HepG2 (cell line): Measurements from ENCODE around the gene RBM8A. TPM values are rescaled to one million over a fixed set of nuclear protein-coding genes. Genes with fewer than 3 reads are reported as not detected.

Source experiments
- CENPT ChIP-seq: sonication (generic); formaldehyde crosslinking; IDR thresholded peaks from 2 replicates; pipeline ENCODE4 v1.8.0; 2022; ENCODE audit warnings: low read depth, mild to moderate bottlenecking, moderate library complexity, missing genetic modification reagents
- JDP2 ChIP-seq: sonication (generic); formaldehyde crosslinking; IDR thresholded peaks from 2 replicates; pipeline ENCODE4 v1.8.1; 2022; ENCODE audit warnings: missing genetic modification reagents, borderline replicate concordance
- KDM5A ChIP-seq: fragments of 200-600 bp; sonication (generic); IDR thresholded peaks from 2 replicates; pipeline ENCODE4 v1.7.0; 2018; ENCODE audit warnings: antibody characterized with exemption, mild to moderate bottlenecking, low read length, borderline replicate concordance
- MEIS2 ChIP-seq: sonication (generic); formaldehyde crosslinking; IDR thresholded peaks from 2 replicates; pipeline ENCODE4 v1.9.0; 2021; ENCODE audit warnings: mild to moderate bottlenecking, missing genetic modification reagents
- PCBP2 ChIP-seq: fragments of 200-400 bp; formaldehyde crosslinking; optimal IDR thresholded peaks from 2 replicates; pipeline ENCODE3; 2018; ENCODE audit warnings: low read length, low read depth; ENCODE audit not compliant: poor library complexity, severe bottlenecking
- PHF8 ChIP-seq: sonication (generic); formaldehyde crosslinking; IDR thresholded peaks from 2 replicates; pipeline ENCODE4 v1.5.0; 2020; ENCODE audit warnings: missing genetic modification reagents
- SCMH1 ChIP-seq: sonication (generic); formaldehyde crosslinking; IDR thresholded peaks from 2 replicates; pipeline ENCODE4 v1.9.0; 2021; ENCODE audit warnings: missing genetic modification reagents, mild to moderate bottlenecking, borderline replicate concordance
- SSRP1 ChIP-seq: IDR thresholded peaks from 2 replicates; pipeline ENCODE4 v1.6.1; 2016; ENCODE audit warnings: control low read depth
- ZFX ChIP-seq: sonication (generic); formaldehyde crosslinking; IDR thresholded peaks from 2 replicates; pipeline ENCODE4 v1.4.0; 2020; ENCODE audit warnings: mild to moderate bottlenecking, low read depth, missing genetic modification reagents, moderate library complexity
- ZNF260 ChIP-seq: sonication (generic); formaldehyde crosslinking; IDR thresholded peaks from 2 replicates; pipeline ENCODE4 v1.4.0; 2020; ENCODE audit warnings: missing genetic modification reagents, low read depth, mild to moderate bottlenecking, borderline replicate concordance
- ZNF30 ChIP-seq: sonication (generic); formaldehyde crosslinking; IDR thresholded peaks from 2 replicates; pipeline ENCODE4 v1.5.0; 2020; ENCODE audit warnings: mild to moderate bottlenecking, missing genetic modification reagents
- ZNF678 ChIP-seq: sonication (generic); formaldehyde crosslinking; IDR thresholded peaks from 2 replicates; pipeline ENCODE4 v1.4.0; 2020; ENCODE audit warnings: mild to moderate bottlenecking, missing genetic modification reagents
- ZNF792 ChIP-seq: IDR thresholded peaks from 2 replicates; pipeline ENCODE4 v1.6.1; 2016
- ZSCAN12 ChIP-seq: sonication (generic); formaldehyde crosslinking; IDR thresholded peaks from 2 replicates; pipeline ENCODE4 v1.9.0; 2021; ENCODE audit warnings: mild to moderate bottlenecking, missing genetic modification reagents
- ZSCAN9 ChIP-seq: IDR thresholded peaks from 2 replicates; pipeline ENCODE4 v1.6.1; 2016; ENCODE audit warnings: borderline replicate concordance
- polyA plus RNA-seq, 8 experiments: library from polyadenylated mRNA; depleted of rRNA in 3 of 8; stranded (reverse) in 7 of 8; unstranded in 1 of 8; fragments of >200 nt; fragmentation: Illumina TruSeq in 4 of 8; extraction: Trizol in 4 of 8; gene quantifications; 2 replicates each; pipeline versions ENCODE4 v1.2.1 to v1.2.3, GENCODE V29; 2011 to 2016; ENCODE audit warnings: low read depth in 4 of 8, missing spikeins in 1 of 8, mixed read lengths in 1 of 8; ENCODE audit not compliant: insufficient read depth in 1 of 8
- total RNA-seq, 5 experiments: library from RNA; depleted of rRNA; stranded (reverse); fragments of >200 nt; fragmentation: Illumina TruSeq; extraction: Trizol; gene quantifications; 2 replicates each; pipeline ENCODE4 v1.2.3, GENCODE V29; 2016; ENCODE audit warnings: low read depth in 1 of 5
- TF ChIP-seq, protein P1 (sequence below): IDR thresholded peaks from 2 replicates; pipeline ENCODE4 v1.6.1; 2016; ENCODE audit warnings: low read depth, control low read depth
- TF ChIP-seq, protein P2 (sequence below): sonication (generic); formaldehyde crosslinking; conservative IDR thresholded peaks from 2 replicates; pipeline ENCODE4 v1.8.1; 2023; ENCODE audit warnings: missing genetic modification reagents
- TF ChIP-seq, protein P3 (sequence below): sonication (generic); formaldehyde crosslinking; IDR thresholded peaks from 2 replicates; pipeline ENCODE4 v1.5.0; 2020; ENCODE audit warnings: mild to moderate bottlenecking, missing genetic modification reagents, borderline replicate concordance
- TF ChIP-seq, protein P4 (sequence below): sonication (generic); formaldehyde crosslinking; IDR thresholded peaks from 2 replicates; pipeline ENCODE4 v1.8.1; 2023; ENCODE audit warnings: mild to moderate bottlenecking, inconsistent platforms, moderate library complexity, missing genetic modification reagents, borderline replicate concordance
- TF ChIP-seq, protein P5 (sequence below): sonication (generic); formaldehyde crosslinking; IDR thresholded peaks from 2 replicates; pipeline ENCODE4 v1.5.0; 2020; ENCODE audit warnings: missing genetic modification reagents, mild to moderate bottlenecking, borderline replicate concordance
- TF ChIP-seq, protein P6 (sequence below): sonication (generic); formaldehyde crosslinking; IDR thresholded peaks from 2 replicates; pipeline ENCODE4 v1.4.0; 2020; ENCODE audit warnings: missing genetic modification reagents

RBM8A gene
- total and polyA plus RNA-seq, 2 of the 13 experiments (the other 11 are each of a cell fraction or from before 2014, with no cell fraction given) = 106 to 162 TPM

DNA sequence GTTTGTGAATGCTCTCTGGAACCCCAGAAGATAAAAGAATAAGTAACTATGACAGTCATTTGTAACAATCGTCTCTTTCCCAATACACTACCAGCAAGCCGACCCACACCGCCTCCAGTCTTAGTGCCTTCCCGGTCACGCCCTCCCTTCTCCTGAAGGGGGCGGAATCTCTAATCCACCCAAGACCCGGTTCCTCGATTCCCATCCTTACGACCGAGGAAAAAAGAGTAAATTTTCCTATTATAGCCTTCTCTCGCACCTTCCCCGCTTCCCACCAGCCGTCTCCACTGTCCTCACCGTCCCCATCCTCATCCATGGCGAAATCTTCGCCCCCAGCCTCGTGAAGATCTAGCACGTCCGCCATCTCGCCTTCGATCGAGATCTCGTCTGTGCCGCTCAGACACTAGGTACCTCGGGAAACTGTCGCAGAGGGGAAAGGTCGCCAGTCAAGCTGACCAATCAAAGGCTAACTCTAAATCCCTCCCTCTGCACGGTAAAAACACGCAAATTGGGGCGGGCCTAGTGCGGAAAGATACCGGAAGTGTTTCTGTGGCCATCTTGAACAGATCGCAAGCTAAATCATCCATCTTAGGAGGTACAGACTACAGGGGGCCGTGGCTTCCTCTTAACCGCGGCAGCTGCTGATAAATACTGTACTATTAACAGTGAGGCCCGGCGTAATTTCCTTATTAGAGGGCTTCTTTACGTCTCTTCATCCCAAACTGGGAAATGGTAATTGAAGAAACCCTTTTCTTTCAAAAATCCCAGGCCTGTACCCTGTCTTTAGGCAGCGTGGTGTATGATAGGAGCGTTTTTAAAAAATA lies at the start of gene RBM8A (continued):
- no peak for TF ChIP-seq JDP2 (CRISPR knock-in tag)
- no peak for TF ChIP-seq ZNF678 (CRISPR knock-in tag)
- no peak for TF ChIP-seq ZNF30
- TF ChIP-seq PCBP2 = no peak
- TF ChIP-seq, protein P1, sequence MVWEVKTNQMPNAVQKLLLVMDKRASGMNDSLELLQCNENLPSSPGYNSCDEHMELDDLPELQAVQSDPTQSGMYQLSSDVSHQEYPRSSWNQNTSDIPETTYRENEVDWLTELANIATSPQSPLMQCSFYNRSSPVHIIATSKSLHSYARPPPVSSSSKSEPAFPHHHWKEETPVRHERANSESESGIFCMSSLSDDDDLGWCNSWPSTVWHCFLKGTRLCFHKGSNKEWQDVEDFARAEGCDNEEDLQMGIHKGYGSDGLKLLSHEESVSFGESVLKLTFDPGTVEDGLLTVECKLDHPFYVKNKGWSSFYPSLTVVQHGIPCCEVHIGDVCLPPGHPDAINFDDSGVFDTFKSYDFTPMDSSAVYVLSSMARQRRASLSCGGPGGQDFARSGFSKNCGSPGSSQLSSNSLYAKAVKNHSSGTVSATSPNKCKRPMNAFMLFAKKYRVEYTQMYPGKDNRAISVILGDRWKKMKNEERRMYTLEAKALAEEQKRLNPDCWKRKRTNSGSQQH (CRISPR knock-in tag) = peak; percentile 49; the same call in 1 of the 2 replicates
- TF ChIP-seq KDM5A = peak; percentile 94
- TF ChIP-seq ZFX (CRISPR knock-in tag) = peak; percentile 75; the same call in 1 of the 2 replicates
- TF ChIP-seq ZSCAN9 (CRISPR knock-in tag) = peak; percentile 37; the same call in 1 of the 2 replicates
- TF ChIP-seq, protein P2, sequence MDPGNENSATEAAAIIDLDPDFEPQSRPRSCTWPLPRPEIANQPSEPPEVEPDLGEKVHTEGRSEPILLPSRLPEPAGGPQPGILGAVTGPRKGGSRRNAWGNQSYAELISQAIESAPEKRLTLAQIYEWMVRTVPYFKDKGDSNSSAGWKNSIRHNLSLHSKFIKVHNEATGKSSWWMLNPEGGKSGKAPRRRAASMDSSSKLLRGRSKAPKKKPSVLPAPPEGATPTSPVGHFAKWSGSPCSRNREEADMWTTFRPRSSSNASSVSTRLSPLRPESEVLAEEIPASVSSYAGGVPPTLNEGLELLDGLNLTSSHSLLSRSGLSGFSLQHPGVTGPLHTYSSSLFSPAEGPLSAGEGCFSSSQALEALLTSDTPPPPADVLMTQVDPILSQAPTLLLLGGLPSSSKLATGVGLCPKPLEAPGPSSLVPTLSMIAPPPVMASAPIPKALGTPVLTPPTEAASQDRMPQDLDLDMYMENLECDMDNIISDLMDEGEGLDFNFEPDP (CRISPR knock-in tag) = no peak
- TF ChIP-seq, protein P3, sequence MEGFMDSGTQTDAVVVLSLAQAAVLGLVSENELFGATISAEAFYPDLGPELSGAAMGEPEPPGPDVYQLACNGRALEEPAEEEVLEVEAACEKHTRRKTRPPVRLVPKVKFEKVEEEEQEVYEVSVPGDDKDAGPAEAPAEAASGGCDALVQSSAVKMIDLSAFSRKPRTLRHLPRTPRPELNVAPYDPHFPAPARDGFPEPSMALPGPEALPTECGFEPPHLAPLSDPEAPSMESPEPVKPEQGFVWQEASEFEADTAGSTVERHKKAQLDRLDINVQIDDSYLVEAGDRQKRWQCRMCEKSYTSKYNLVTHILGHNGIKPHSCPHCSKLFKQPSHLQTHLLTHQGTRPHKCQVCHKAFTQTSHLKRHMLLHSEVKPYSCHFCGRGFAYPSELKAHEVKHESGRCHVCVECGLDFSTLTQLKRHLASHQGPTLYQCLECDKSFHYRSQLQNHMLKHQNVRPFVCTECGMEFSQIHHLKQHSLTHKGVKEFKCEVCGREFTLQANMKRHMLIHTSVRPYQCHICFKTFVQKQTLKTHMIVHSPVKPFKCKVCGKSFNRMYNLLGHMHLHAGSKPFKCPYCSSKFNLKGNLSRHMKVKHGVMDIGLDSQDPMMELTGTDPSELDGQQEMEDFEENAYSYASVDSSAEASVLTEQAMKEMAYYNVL (CRISPR knock-in tag) = 0 out of 2 replicates have a peak, but pooled peaks have one; percentile 60
- no peak for TF ChIP-seq SCMH1
- TF ChIP-seq, protein P4, sequence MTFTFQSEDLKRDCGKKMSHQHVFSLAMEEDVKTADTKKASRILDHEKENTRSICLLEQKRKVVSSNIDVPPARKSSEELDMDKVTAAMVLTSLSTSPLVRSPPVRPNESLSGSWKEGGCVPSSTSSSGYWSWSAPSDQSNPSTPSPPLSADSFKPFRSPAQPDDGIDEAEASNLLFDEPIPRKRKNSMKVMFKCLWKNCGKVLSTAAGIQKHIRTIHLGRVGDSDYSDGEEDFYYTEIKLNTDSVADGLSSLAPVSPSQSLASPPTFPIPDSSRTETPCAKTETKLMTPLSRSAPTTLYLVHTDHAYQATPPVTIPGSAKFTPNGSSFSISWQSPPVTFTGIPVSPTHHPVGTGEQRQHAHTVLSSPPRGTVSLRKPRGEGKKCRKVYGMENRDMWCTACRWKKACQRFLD (CRISPR knock-in tag) = no peak; the same call in 1 of the 2 replicates
- TF ChIP-seq, protein P5, sequence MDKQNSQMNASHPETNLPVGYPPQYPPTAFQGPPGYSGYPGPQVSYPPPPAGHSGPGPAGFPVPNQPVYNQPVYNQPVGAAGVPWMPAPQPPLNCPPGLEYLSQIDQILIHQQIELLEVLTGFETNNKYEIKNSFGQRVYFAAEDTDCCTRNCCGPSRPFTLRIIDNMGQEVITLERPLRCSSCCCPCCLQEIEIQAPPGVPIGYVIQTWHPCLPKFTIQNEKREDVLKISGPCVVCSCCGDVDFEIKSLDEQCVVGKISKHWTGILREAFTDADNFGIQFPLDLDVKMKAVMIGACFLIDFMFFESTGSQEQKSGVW (CRISPR knock-in tag) = no peak
- TF ChIP-seq, protein P6, sequence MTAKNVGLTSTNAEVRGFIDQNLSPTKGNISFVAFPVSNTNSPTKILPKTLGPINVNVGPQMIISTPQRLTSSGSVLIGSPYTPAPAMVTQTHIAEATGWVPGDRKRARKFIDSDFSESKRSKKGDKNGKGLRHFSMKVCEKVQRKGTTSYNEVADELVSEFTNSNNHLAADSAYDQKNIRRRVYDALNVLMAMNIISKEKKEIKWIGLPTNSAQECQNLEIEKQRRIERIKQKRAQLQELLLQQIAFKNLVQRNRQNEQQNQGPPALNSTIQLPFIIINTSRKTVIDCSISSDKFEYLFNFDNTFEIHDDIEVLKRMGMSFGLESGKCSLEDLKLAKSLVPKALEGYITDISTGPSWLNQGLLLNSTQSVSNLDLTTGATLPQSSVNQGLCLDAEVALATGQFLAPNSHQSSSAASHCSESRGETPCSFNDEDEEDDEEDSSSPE = peak; percentile 51; the same call in 1 of the 2 replicates
- TF ChIP-seq ZSCAN12 (CRISPR knock-in tag) = no peak
- TF ChIP-seq CENPT (CRISPR knock-in tag) = no peak
- no peak for TF ChIP-seq SSRP1 (CRISPR knock-in tag)
- peak; percentile 67; the same call in 1 of the 2 replicates for TF ChIP-seq ZNF792 (CRISPR knock-in tag)
- TF ChIP-seq MEIS2 (CRISPR knock-in tag) = no peak
- TF ChIP-seq PHF8 = peak; percentile 95
- TF ChIP-seq ZNF260 = no peak
